ENCODE results near the gene ORM2.
A peak's percentile ranks its signal among the peaks of the same experiment; 100 is the strongest.

Gene ORM2

GRCh38 chr9:114334490-114334889 lies 4.8 kb downstream of the ORM2 start:
- DNase-seq = no peak

- DNase-seq = no peak
Observed at GRCh38 chr9:114335745-114336144, 6.1 kb downstream of the ORM2 start.

GRCh38 chr9:114336157-114336556 lies 6.5 kb downstream of the ORM2 start:
- no peak for DNase-seq

- DNase-seq = no peak
Observed at GRCh38 chr9:114336699-114337395, 7.2 kb downstream of the ORM2 start.

GRCh38 chr9:114338187-114338586 lies 8.5 kb downstream of the ORM2 start:
- no peak for DNase-seq

GRCh38 chr9:114339130-114339908 lies 9.7 kb downstream of the ORM2 start:
- peak; percentile 36 for DNase-seq

- no peak for DNase-seq
Observed at GRCh38 chr9:114341152-114341830, 11.6 kb downstream of the ORM2 start.

GRCh38 chr9:114341991-114342390 lies 12.3 kb downstream of the ORM2 start:
- DNase-seq = no peak

- DNase-seq = no peak
Observed at GRCh38 chr9:114342755-114343440, 13.2 kb downstream of the ORM2 start.

GRCh38 chr9:114343471-114344187 lies 14.0 kb downstream of the ORM2 start:
- DNase-seq = no peak

GRCh38 chr9:114344188-114344566 lies 14.5 kb downstream of the ORM2 start:
- no peak for DNase-seq

- DNase-seq = no peak
Observed at GRCh38 chr9:114344692-114345091, 15.0 kb downstream of the ORM2 start.

GRCh38 chr9:114345493-114346065 lies 15.9 kb downstream of the ORM2 start:
- DNase-seq = no peak

GRCh38 chr9:114346146-114346545 lies 16.5 kb downstream of the ORM2 start:
- DNase-seq = no peak

GRCh38 chr9:114347675-114348074 lies 18.0 kb downstream of the ORM2 start:
- DNase-seq = no peak

GRCh38 chr9:114348261-114348905 lies 18.7 kb downstream of the ORM2 start:
- no peak for DNase-seq

GRCh38 chr9:114348906-114349482 lies 19.3 kb downstream of the ORM2 start:
- peak; percentile 53 for DNase-seq

- no peak for DNase-seq
Observed at GRCh38 chr9:114349713-114350480, 20.2 kb downstream of the ORM2 start.

GRCh38 chr9:114350636-114351401 lies 21.1 kb downstream of the ORM2 start:
- no peak for DNase-seq

- no peak for DNase-seq
Observed at GRCh38 chr9:114351932-114352331, 22.3 kb downstream of the ORM2 start.

All from DMS53 (cell line).